ENCODE results near the gene SOCS7. TPM values are rescaled to one million over a fixed set of nuclear protein-coding genes. Genes with fewer than 3 reads are reported as not detected.

Gene SOCS7
- total RNA-seq, 2 donors from 2014 or later, result 14.6 to 61.9 TPM

- intact Hi-C loops (cut with DNase I), result no loop called here
- Histone ChIP-seq H3K4me3 (no peak overlapping the region), H3K27ac (no peak overlapping the region), H3K36me3 (no peaks in the 10 kb centered on the region), H3K9me3 (no peaks in the 10 kb centered on the region), H3K27me3 (replicated peaks; ENCODE audit: insufficient read depth) (no peaks in the 10 kb centered on the region), H3K4me1 (replicated peaks) (no peaks in the 10 kb centered on the region)
- 84% methylated on average over 8 of the region's 8 CpGs for WGBS
- DNase-seq (ENCODE audit: low spot score), result no peak
- no peak for TF ChIP-seq POLR2AphosphoS5 (IDR thresholded peaks at IDR 0.05)
- TF ChIP-seq, protein P1, sequence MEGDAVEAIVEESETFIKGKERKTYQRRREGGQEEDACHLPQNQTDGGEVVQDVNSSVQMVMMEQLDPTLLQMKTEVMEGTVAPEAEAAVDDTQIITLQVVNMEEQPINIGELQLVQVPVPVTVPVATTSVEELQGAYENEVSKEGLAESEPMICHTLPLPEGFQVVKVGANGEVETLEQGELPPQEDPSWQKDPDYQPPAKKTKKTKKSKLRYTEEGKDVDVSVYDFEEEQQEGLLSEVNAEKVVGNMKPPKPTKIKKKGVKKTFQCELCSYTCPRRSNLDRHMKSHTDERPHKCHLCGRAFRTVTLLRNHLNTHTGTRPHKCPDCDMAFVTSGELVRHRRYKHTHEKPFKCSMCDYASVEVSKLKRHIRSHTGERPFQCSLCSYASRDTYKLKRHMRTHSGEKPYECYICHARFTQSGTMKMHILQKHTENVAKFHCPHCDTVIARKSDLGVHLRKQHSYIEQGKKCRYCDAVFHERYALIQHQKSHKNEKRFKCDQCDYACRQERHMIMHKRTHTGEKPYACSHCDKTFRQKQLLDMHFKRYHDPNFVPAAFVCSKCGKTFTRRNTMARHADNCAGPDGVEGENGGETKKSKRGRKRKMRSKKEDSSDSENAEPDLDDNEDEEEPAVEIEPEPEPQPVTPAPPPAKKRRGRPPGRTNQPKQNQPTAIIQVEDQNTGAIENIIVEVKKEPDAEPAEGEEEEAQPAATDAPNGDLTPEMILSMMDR (IDR thresholded peaks at IDR 0.05), result no peak
- TF ChIP-seq POLR2A (IDR thresholded peaks at IDR 0.05), result no peak
Measured at GRCh38 chr17:38326996-38327792, 24.4 kb upstream of the SOCS7 start.

DNA sequence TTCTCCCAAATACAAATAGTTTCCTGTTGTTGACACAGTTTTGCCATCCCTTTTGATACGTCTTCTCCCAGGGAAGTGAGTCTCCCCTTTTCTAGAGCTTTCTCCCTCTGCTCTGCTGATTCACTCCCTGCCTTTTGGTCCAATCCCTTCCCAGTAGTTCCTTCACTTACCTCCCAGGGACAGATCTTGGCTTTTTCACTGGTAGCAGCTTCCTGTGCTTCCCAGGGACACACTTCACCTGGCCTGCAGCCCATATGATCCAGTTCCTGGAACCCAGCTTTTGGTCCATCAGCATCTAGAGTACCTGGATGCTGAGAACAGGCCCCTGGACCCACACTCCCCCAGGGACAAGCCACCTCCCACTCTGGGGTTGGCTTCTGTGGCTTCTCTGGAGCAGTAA, 23.7 kb upstream of the SOCS7 start:
- no peaks in the 10 kb centered on the region for H3K4me1 ChIP-seq (replicated peaks)
- H3K9me3 ChIP-seq, result no peaks in the 10 kb centered on the region
- DNase-seq (ENCODE audit: low spot score), result no peak
- no peak overlapping the region for H3K4me3 ChIP-seq
- peaks cover under 1% of the 10 kb centered on the region for H3K27me3 ChIP-seq (replicated peaks; ENCODE audit: insufficient read depth)
- intact Hi-C loops (cut with DNase I), result no loop called here
- 54% methylated on average over 1 of the region's 1 CpG for WGBS
- H3K27ac ChIP-seq, result no peak overlapping the region
- TF ChIP-seq POLR2AphosphoS5 (IDR thresholded peaks at IDR 0.05) (no peak), POLR2A (IDR thresholded peaks at IDR 0.05) (no peak)
- TF ChIP-seq, protein P1 (IDR thresholded peaks at IDR 0.05), result no peak
- no peaks in the 10 kb centered on the region for H3K36me3 ChIP-seq

DNA sequence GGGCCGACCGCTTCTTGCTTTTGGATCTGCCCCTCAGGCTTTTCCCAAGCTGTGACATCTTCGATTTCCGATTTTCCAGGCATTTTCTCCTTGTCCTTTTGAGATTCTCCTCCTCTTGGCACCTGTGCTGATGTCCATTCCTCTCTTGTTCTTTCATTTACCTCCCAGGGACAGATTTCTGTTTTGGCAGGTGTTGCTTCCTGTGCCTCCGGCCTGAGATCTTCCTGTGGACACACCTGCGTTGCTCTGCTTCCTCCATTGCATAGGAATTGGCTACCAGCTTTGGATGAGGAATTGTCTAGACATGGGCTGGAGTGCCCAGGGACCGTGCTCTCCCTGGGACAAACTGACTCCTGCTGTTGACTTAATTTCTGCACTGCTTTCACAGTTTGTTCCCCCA, 23.0 kb upstream of the SOCS7 start:
- Histone ChIP-seq H3K27ac (no peak overlapping the region), H3K36me3 (no peaks in the 10 kb centered on the region), H3K27me3 (replicated peaks; ENCODE audit: insufficient read depth) (peaks cover 2% of the 10 kb centered on the region), H3K4me3 (no peak overlapping the region), H3K4me1 (replicated peaks) (no peaks in the 10 kb centered on the region), H3K9me3 (no peaks in the 10 kb centered on the region)
- intact Hi-C loops (cut with DNase I), result no loop called here
- 71% methylated on average over 7 of the region's 7 CpGs for WGBS
- DNase-seq (ENCODE audit: low spot score), result no peak
- TF ChIP-seq POLR2A (IDR thresholded peaks at IDR 0.05) (no peak), POLR2AphosphoS5 (IDR thresholded peaks at IDR 0.05) (no peak)
- TF ChIP-seq, protein P1 (IDR thresholded peaks at IDR 0.05), result no peak

DNA sequence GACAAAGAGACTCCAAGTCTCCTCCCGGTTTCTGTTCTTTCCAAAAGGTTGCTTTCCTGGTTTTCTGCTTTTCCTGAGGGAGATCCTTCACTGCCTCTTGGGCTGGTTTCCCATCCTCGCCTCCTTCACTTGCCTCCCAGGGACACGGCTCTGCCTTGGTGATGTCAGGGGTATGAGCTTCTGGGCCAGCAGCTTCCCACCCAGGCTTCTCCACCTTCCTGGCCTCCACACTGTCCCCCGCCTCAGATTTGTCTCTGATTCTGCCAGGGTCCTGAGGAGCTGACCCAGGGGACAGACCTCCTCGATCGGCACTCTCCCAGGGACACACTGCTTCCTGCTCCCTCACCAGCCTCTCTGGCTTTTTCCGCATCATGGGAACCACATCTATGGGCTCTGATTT, 22.4 kb upstream of the SOCS7 start:
- TF ChIP-seq, protein P1 (IDR thresholded peaks at IDR 0.05), result no peak
- TF ChIP-seq POLR2A (IDR thresholded peaks at IDR 0.05) (no peak), POLR2AphosphoS5 (IDR thresholded peaks at IDR 0.05) (no peak)
- no peak overlapping the region for H3K27ac ChIP-seq
- H3K4me1 ChIP-seq (replicated peaks), result no peaks in the 10 kb centered on the region
- 80% methylated on average over 7 of the region's 7 CpGs for WGBS
- H3K9me3 ChIP-seq, result no peaks in the 10 kb centered on the region
- H3K36me3 ChIP-seq, result no peaks in the 10 kb centered on the region
- no peak overlapping the region for H3K4me3 ChIP-seq
- intact Hi-C loops (cut with DNase I), result no loop called here
- H3K27me3 ChIP-seq (replicated peaks; ENCODE audit: insufficient read depth), result peaks cover 2% of the 10 kb centered on the region
- DNase-seq (ENCODE audit: low spot score), result no peak

All from prostate gland (tissue), 2 donors.